Vagina (tissue), 2 donors: ENCODE data around the gene COL4A5. TPM values are rescaled to one million over a fixed set of nuclear protein-coding genes. Genes with fewer than 3 reads are reported as not detected.
A peak's percentile ranks its signal among the peaks of the same experiment; 100 is the strongest.

ENCODE experiments used
- DNase-seq, 2 donors: peaks; one replicate each; pipeline ENCODE4 v3.0.0-alpha.2; 2017; ENCODE audit errors: extremely low spot score in 2 of 2
- H3K27ac ChIP-seq: fragments of 200-600 bp; sonication (generic); one replicate; pipeline ENCODE4 v1.5.1; 2019
- H3K27me3 ChIP-seq: fragments of 200-600 bp; sonication (generic); one replicate; pipeline ENCODE4 v1.5.1; 2019
- H3K36me3 ChIP-seq, 2 donors: fragments of 200-600 bp; sonication (generic); one replicate each; pipeline ENCODE4 v1.5.1; 2017 to 2019
- H3K4me1 ChIP-seq: fragments of 200-600 bp; sonication (generic); one replicate; pipeline ENCODE4 v1.5.1; 2019
- H3K4me3 ChIP-seq, 2 donors: fragments of 200-600 bp; sonication (generic); 1 replicate in 1 of 2; 2 replicates in 1 of 2; pipeline ENCODE4 v1.5.1; 2016 to 2019
- H3K9me3 ChIP-seq: fragments of 200-600 bp; sonication (generic); one replicate; pipeline ENCODE4 v1.5.1; 2019
- POLR2A ChIP-seq, 2 donors: fragments of 450-650 bp; IDR thresholded peaks; one replicate each; pipeline ENCODE4 v1.6.1; 2017; ENCODE audit warnings: antibody characterized with exemption in 2 of 2, mild to moderate bottlenecking in 2 of 2, moderate library complexity in 2 of 2
- POLR2AphosphoS5 ChIP-seq, 2 donors: sonication (generic); formaldehyde crosslinking; IDR thresholded peaks; one replicate each; pipeline ENCODE4 v1.9.0; 2017; ENCODE audit warnings: antibody characterized with exemption in 2 of 2, mild to moderate bottlenecking in 2 of 2, low read depth in 1 of 2; ENCODE audit not compliant: insufficient read depth in 1 of 2
- intact Hi-C: fragments of 100-400 bp; cut with DNase I; formaldehyde crosslinking; loops from one replicate; pipeline ENCODE4 v1.15.1; 2023
- total RNA-seq: library from RNA; depleted of rRNA; stranded (reverse); fragments of >200 nt; gene quantifications from one replicate; pipeline ENCODE4 v1.2.3, GENCODE V29; 2016
- TF ChIP-seq, protein P1 (sequence below), 3 experiments: fragments of 450-650 bp in 2 of 3; fragments of 200-600 bp in 1 of 3; sonication (generic) in 1 of 3; IDR thresholded peaks; one replicate each; pipeline ENCODE4 v1.5.1; 2017 to 2019; ENCODE audit warnings: antibody characterized with exemption in 3 of 3, mild to moderate bottlenecking in 2 of 3, moderate library complexity in 2 of 3

COL4A5 gene
- total RNA-seq, 1 donor from 2014 or later: 36.3 TPM

- H3K9me3 ChIP-seq: no peaks in the 10 kb centered on the region
- no peaks in the 10 kb centered on the region for H3K36me3 ChIP-seq
- no peaks in the 10 kb centered on the region for H3K27me3 ChIP-seq
- DNase-seq: no peak
- no peaks in the 10 kb centered on the region for H3K4me1 ChIP-seq
- H3K4me3 ChIP-seq: peak within 1 kb of the TSS; percentile 41 to 50
- peak within 1 kb of the TSS; percentile 54 for H3K27ac ChIP-seq
- intact Hi-C loops: no loop called here
- TF ChIP-seq, protein P1, sequence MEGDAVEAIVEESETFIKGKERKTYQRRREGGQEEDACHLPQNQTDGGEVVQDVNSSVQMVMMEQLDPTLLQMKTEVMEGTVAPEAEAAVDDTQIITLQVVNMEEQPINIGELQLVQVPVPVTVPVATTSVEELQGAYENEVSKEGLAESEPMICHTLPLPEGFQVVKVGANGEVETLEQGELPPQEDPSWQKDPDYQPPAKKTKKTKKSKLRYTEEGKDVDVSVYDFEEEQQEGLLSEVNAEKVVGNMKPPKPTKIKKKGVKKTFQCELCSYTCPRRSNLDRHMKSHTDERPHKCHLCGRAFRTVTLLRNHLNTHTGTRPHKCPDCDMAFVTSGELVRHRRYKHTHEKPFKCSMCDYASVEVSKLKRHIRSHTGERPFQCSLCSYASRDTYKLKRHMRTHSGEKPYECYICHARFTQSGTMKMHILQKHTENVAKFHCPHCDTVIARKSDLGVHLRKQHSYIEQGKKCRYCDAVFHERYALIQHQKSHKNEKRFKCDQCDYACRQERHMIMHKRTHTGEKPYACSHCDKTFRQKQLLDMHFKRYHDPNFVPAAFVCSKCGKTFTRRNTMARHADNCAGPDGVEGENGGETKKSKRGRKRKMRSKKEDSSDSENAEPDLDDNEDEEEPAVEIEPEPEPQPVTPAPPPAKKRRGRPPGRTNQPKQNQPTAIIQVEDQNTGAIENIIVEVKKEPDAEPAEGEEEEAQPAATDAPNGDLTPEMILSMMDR (IDR thresholded peaks at IDR 0.05): no peak
- no peak for TF ChIP-seq POLR2A (IDR thresholded peaks at IDR 0.05)
- TF ChIP-seq POLR2AphosphoS5 (IDR thresholded peaks at IDR 0.05; ENCODE audit: insufficient read depth in 1 of 2, low read depth in 1 of 2): no peak
Measured at GRCh38 chrX:108438110-108438623, 1.5 kb upstream of the COL4A5 start, which contains the start of gene COL4A6. Gene COL4A6, minus strand, starts transcription at chrX:108438422. Its CDS starts 226 bp downstream, at chrX:108438196.

GRCh38 chrX:108439961-108440696, 491 bp downstream of the COL4A5 start:
- H3K9me3 ChIP-seq: no peaks in the 10 kb centered on the region
- TF ChIP-seq, protein P1 (IDR thresholded peaks at IDR 0.05): no peak
- no peak for TF ChIP-seq POLR2A (IDR thresholded peaks at IDR 0.05)
- no peak for TF ChIP-seq POLR2AphosphoS5 (IDR thresholded peaks at IDR 0.05; ENCODE audit: insufficient read depth in 1 of 2, low read depth in 1 of 2)
- DNase-seq: no peak
- no peaks in the 10 kb centered on the region for H3K4me1 ChIP-seq
- intact Hi-C loops: no loop called here
- H3K27ac ChIP-seq: peak overlapping the region; percentile 54
- H3K27me3 ChIP-seq: no peaks in the 10 kb centered on the region
- peak overlapping the region; percentile 41 to 50 for H3K4me3 ChIP-seq
- no peaks in the 10 kb centered on the region for H3K36me3 ChIP-seq

- no peaks in the 10 kb centered on the region for H3K36me3 ChIP-seq
- no peak for TF ChIP-seq POLR2AphosphoS5 (IDR thresholded peaks at IDR 0.05; ENCODE audit: insufficient read depth in 1 of 2, low read depth in 1 of 2)
- TF ChIP-seq POLR2A (IDR thresholded peaks at IDR 0.05): no peak
- TF ChIP-seq, protein P1 (IDR thresholded peaks at IDR 0.05): no peak
- peak overlapping the region; percentile 10 to 50 for H3K4me3 ChIP-seq
- DNase-seq: no peak
- no peaks in the 10 kb centered on the region for H3K9me3 ChIP-seq
- H3K4me1 ChIP-seq: no peaks in the 10 kb centered on the region
- no peaks in the 10 kb centered on the region for H3K27me3 ChIP-seq
- H3K27ac ChIP-seq: no peak overlapping the region
- intact Hi-C loops: no loop called here
Measured at GRCh38 chrX:108442901-108443464, 3.3 kb downstream of the COL4A5 start.

- H3K36me3 ChIP-seq: no peaks in the 10 kb centered on the region
- no peaks in the 10 kb centered on the region for H3K9me3 ChIP-seq
- H3K27me3 ChIP-seq: no peaks in the 10 kb centered on the region
- H3K4me1 ChIP-seq: no peaks in the 10 kb centered on the region
- no peak for DNase-seq
- H3K27ac ChIP-seq: no peak overlapping the region
- TF ChIP-seq POLR2A (IDR thresholded peaks at IDR 0.05): no peak
- TF ChIP-seq, protein P1 (IDR thresholded peaks at IDR 0.05): no peak
- no peak for TF ChIP-seq POLR2AphosphoS5 (IDR thresholded peaks at IDR 0.05; ENCODE audit: insufficient read depth in 1 of 2, low read depth in 1 of 2)
- H3K4me3 ChIP-seq: no peak overlapping the region
- intact Hi-C loops: no loop called here
Measured at GRCh38 chrX:108447303-108447702, 7.7 kb downstream of the COL4A5 start.

DNA sequence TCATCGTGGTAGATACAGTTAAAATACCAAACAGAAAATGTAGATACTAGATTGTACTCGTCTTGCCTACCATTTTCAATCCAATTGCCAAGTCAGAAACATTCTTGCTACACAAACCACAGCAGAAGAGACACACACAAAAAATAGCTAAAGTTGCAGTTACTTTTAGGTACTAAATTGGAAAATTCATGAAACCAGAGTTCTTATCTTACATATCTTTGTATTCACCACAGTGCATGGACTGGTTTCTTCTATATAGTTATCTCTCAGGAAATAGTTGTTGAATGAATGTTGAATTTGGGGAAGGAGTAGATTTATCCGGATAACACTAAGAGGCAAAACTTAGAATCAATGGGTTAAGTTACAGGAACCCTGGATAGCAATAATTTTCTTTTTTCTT, 14.2 kb downstream of the COL4A5 start:
- TF ChIP-seq POLR2AphosphoS5 (IDR thresholded peaks at IDR 0.05; ENCODE audit: insufficient read depth in 1 of 2, low read depth in 1 of 2): no peak
- no peak for TF ChIP-seq POLR2A (IDR thresholded peaks at IDR 0.05)
- TF ChIP-seq, protein P1 (IDR thresholded peaks at IDR 0.05): no peak
- Histone ChIP-seq H3K27ac (no peak overlapping the region), H3K36me3 (no peaks in the 10 kb centered on the region), H3K27me3 (no peaks in the 10 kb centered on the region), H3K4me3 (no peak overlapping the region), H3K9me3 (no peaks in the 10 kb centered on the region), H3K4me1 (no peaks in the 10 kb centered on the region)
- DNase-seq: no peak
- intact Hi-C loops: no loop called here
